DOHH2 (cell line): ENCODE results near the gene RAB8B.

ENCODE experiments used
- EZH2phosphoT487 ChIP-seq: fragments of 200-600 bp; sonication (generic); IDR thresholded peaks from 2 replicates; pipeline ENCODE4 v1.6.1; 2017; ENCODE audit warnings: borderline replicate concordance, mild to moderate bottlenecking, antibody characterized with exemption, low read length, moderate library complexity, mixed read lengths
- TF ChIP-seq, protein P1 (sequence below): fragments of 200-600 bp; sonication (generic); IDR thresholded peaks from one replicate; pipeline ENCODE4 v1.5.1; 2014; ENCODE audit warnings: antibody characterized with exemption, mild to moderate bottlenecking, low read depth, low read length; ENCODE audit not compliant: poor library complexity, severe bottlenecking

DNA sequence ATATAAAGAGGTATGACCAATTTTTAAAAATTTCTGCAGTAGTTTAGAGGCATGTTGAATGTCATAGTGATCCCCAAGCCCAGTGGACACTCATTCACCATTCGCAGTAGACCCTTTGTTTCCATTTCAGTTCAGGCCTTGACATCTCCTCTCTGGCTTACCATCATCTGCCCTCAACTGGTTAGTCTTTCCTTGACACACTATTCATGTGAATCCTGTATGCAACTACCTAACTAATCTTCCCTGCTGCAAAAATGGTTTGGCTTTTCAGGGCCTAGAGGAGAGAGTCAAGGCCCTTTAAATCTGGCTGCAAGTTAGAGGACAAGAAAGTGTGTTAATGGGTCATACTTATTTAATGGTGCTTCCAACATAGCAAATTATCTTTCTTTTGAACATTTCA lies 98.9 kb downstream of the RAB8B start:
- TF ChIP-seq, protein P1, sequence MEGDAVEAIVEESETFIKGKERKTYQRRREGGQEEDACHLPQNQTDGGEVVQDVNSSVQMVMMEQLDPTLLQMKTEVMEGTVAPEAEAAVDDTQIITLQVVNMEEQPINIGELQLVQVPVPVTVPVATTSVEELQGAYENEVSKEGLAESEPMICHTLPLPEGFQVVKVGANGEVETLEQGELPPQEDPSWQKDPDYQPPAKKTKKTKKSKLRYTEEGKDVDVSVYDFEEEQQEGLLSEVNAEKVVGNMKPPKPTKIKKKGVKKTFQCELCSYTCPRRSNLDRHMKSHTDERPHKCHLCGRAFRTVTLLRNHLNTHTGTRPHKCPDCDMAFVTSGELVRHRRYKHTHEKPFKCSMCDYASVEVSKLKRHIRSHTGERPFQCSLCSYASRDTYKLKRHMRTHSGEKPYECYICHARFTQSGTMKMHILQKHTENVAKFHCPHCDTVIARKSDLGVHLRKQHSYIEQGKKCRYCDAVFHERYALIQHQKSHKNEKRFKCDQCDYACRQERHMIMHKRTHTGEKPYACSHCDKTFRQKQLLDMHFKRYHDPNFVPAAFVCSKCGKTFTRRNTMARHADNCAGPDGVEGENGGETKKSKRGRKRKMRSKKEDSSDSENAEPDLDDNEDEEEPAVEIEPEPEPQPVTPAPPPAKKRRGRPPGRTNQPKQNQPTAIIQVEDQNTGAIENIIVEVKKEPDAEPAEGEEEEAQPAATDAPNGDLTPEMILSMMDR = no peak
- no peak for TF ChIP-seq EZH2phosphoT487
